ENCODE measurements around the gene MRPS34.
"Not testable (repeated sequence)": the region's sequence is repeated elsewhere in the genome, so short reads cannot be mapped to it uniquely, and the experiment has no call there.

MRPS34 gene

DNA sequence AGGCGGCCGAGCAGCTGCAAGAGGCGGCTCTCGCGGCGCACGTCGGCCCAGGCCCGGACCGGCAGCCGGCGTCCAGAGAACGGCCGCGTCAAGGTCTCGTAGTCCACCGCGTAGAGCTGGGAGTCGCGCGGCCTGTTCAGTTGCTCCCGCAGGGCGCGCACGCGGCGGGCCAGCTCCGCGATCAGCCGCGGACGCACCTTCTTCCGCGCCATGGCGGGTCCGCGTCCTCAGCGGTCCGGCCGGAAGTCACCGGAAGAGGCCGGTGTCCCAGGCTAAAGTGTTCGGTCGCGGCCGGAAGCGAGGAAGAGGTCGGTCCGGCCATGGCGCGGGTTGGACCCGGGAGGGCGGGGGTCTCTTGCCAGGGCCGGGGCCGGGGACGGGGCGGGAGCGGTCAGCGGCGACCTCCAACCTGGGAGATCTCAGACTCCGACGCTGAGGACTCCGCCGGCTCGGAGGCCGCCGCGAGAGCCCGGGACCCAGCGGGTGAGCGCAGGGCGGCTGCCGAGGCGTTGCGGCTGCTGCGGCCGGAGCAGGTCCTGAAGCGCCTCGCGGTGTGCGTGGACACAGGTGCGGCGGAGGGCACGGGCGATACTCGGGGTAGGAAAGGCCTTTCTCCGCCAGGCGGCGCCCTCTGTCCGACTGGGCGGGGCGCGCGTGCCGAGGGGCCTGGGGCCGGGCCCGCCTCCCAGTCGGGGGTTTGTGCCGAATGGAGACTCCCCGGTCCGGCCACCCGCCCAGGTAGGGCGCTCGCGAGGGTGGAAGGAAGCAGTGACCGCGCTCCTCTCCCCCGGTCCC is at the start of gene MRPS34:
Gene MRPS34 (minus strand): TSS at position 227 of the 795 bp plus-strand sequence. CDS start 15 bp downstream, at position 212.
- peak; percentile 85 for DNase-seq

DNA sequence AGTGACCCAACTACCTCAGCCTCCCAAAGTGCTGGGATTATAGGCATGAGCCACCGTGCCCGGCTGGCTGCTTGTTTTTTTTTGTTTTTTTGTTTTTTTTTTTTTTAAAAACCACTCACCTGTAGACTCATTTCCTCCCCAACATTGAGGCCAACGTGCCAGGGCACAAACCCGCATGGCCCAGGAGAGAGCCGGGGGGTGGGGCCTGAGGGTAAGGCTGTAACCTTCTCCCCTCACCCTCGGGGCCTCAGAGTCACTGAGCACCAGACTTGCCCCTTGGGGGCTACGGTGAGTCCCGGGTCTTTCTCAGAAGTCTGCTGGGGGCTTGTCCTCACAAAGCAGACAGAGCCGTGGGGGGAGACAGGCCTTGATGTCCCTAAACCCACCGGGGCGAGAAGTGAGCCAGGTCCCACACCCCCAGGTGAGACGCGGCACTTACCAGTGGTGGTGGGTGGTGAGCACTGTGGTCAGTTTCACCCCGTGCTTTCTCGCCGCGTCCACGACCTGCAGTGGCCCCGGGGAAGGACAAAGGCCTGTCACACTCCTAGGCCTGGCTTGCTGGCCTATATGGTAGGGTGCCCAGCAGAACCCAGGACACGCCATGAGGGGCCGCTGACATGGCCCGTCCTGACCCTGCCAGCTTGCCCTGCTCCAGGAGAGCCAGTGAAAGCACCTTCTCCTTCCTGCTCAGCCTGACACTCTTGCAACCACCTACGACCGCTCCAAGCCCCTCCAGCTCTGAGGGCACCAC is 49.1 kb upstream of the MRPS34 start:
- no peak for DNase-seq

DNA sequence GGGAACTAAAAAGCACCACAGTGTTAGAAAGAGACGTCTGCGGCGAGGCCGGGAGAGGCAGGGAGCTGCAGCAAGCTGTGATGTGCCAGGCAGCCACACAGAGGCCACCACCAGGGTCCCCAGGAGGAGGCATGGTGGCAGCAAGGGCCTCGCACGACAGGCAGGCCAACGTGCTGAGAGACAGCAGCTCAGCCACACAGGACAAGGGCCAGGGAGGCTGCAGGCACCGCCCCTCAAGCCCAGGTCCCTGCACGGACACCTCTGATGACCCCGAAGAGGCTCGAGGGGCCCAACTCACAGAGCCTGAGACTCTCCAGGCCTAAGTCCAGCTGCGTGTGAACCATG is 48.0 kb upstream of the MRPS34 start:
- DNase-seq: no peak

DNA sequence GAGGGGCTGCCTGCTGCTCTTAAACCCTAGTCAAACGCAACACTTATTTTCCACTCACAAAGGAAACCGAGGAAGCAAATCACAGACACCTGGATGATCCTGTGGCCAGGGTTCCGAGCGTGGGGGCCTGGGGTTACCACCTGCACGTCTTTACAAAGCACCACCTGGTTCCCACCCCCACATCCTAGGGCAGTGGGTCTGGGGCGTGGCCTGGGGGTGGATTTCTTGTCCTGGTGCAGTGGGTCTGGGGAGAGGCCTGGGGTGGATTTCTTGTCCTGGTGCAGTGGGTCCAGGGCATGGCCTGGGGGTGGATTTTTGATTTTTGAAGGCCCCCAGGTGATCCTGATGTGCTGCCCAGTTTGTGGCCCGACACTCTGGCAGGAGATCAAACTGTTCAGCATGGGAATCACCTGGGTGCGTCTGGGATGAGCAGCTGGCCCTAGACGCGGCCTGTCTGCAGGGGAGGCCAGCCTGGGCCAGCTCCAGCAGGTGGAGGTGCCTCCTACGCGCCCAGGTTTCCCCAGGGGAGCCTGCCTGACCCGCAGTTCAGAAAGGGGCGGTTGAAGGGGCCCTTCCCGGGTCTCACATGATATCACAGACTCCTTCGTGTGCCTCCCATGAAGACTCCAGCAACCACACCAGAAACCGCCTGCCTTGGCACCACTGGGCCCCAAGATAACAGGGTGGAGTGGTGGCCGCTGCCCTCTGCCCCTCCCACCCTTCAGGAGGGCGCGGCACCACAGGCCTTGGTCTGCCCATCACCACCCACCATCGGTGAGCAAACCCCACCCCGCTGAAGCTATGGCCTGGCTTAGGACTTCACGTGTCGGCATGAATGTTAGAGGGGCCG is 47.4 kb upstream of the MRPS34 start:
- DNase-seq: no peak

- DNase-seq: no peak
Observed at GRCh38 chr16:1819611-1820010, 46.7 kb upstream of the MRPS34 start.

GRCh38 chr16:1818873-1819525 is 46.1 kb upstream of the MRPS34 start:
- DNase-seq: no peak

DNA sequence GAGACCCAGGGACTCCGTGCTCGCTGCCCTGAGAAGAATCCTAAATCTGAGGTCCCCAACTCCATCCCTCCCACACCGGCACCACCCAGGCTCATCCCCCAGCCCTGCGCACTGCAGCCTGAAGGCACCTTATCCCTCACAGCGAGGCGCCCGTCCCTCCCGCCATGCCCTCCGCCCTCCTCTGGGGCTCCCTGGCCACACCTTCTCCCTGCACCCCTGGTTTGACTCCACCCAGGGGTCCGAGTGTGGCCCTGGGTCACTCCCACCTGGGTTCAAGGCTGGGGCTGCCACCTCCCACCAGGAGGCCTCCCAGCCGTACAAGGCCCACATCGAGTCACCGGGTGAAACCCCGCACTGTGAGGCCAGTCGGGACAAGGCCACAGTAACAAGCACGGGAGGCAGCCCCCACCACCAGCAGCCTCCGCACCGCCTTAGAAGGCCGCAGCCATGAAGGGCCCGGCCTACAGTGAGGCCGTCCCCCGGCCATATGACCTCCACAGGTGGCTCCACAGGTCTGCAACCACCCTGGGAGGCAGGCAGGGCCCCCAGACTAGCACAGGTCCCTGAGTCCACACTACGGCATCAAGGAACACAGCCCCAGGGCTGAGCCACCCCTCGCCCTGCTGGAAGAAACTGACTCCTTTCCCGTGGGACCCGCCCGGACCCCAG is 45.4 kb upstream of the MRPS34 start:
- DNase-seq: no peak

DNA sequence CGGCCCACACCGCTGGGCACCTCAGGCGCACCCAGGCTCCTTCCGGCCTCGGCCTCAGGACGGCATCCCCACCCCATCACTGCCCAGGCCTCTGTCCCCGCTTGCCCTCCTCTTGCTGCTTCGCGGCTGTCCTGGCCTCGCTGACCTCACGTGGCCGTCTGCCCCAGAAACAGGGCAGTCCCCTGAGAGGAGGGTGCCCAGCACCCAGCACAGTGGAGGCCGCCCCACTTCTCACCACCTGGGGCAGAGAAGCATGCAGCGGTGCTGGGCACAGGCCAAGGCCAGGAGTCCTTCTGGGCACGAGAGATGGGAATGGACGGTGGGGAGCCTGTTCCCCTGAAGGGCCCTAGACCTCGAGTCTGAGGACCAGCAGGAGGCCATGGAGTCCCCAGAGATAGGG is 44.8 kb upstream of the MRPS34 start:
- DNase-seq: no peak

GRCh38 chr16:1817276-1817589 is 44.3 kb upstream of the MRPS34 start:
- no peak for DNase-seq

- DNase-seq: no peak
Observed at GRCh38 chr16:1816396-1817275, 43.7 kb upstream of the MRPS34 start.

GRCh38 chr16:1815461-1815860 is 42.5 kb upstream of the MRPS34 start:
- DNase-seq: no peak

GRCh38 chr16:1812732-1813163 is 39.8 kb upstream of the MRPS34 start:
- peak; percentile 60 for DNase-seq

- no peak for DNase-seq
Observed at GRCh38 chr16:1810536-1810935, 37.6 kb upstream of the MRPS34 start.

DNA sequence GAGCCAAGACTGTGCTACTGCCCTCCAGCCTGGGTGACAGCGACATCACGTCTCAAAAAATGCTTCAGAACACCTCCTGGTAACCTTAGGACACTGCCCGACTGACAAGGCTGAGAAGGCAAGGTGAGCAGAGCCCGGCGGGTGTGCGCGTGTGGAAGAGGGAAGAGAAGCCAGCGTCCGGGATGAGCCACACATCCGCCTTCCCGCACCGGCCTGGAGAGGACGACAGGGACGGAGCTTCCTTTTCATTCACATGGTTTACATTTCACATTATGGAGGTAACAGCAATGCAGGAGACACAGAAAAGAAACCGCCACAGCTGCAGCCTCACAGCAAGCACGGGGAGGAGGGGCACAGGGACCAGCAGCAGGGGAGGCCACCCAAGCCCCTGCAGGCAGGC is 37.2 kb upstream of the MRPS34 start:
- DNase-seq: no peak

GRCh38 chr16:1809281-1809801 is 36.4 kb upstream of the MRPS34 start:
- DNase-seq: no peak

DNA sequence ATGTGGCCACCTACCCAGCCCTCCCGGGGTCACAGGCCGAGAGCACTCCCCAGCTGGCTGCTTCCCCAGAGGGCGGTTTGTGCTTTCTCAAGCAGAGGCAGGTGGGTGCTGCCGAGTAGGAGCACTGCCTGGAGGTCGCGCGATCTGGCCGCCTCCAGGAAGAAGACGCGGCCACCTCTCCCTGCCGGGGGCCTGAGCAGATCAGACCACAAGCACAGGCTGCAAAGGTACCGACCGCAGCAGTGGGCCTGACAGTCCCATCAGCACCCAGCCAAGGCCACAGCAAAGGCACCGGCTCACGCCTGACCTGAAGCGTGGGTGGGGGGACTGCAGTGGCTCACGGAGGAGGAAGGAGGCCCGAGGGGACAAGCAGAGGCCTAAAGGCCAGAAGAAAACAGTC is 35.8 kb upstream of the MRPS34 start:
- no peak for DNase-seq

DNA sequence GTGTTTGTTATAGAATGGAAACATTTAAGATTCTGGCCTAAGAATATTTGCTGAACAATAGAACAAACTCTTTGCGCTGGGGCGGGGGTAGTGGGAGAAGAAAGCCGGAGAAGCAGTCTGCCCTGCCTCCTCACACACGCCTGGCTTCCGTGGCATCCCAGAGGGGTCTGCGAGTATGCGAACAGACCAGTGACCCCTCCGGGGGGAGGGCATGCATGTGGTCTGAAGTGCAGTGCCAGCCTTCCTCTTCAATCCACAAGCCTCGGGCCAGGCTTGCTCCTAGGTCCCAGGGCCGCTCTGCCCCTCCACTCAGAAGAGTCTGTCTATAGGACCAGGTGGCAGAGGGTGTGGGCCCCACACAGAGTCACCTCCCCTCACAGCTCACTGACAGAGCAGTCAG is 34.7 kb upstream of the MRPS34 start:
- DNase-seq: no peak

DNA sequence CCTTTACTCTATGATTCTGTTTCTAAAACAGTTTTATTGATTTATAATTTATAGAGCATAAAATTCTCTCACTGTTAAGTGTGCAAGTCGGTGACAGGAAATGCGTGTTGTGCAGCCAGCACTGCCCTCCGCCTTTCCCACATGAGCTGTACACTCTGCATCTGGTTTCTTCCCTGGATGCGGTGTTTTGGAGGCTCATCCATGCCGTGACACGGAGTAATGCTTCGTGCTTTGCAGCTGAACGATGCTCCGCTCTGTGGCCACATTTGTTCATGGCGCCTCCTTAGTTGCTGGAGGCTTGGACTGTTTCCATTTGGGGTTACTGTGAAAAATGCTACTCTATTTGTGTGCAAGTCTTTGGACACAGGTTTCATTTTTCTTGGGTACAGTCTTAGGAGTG is 27.8 kb upstream of the MRPS34 start:
- DNase-seq: no peak

- DNase-seq: not testable (repeated sequence)
Observed at GRCh38 chr16:1799263-1799662, 26.3 kb upstream of the MRPS34 start.

DNA sequence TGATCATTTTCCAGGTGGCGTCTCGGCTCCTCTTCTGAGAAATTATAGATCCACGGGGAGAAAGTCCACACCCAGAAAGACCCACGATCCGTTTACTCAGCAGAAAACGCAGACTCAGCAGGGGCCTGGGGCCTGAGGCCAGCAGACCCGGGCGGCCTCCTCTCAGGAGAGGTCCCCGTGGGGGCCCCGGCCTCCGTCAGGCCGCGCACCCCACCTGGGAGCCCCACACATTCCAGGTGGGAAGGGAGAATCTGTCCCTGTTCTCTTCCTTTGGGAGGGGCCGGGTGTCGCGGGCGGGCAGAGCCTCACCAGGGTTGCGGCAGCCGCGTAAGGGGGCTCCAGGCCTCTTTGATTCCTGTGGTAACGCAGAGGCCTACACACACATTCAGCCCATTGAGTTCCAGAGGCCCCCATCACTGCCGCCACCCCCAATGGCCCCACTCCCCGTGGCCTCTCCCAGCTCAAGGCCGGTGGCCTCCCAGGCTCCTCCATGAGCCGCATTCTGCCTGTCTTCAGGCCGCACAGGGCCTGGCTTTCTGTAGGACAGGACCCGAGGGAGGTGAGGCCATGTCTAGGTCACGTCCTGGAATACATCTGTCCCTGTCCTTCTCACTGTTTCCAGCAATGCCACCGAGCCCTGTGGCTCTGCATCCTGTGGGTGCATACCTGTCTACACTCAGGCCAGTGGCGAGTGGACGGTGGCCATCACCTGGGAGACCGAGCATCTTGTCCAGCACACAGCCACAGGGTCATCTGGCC is 22.2 kb upstream of the MRPS34 start:
- DNase-seq: no peak

Data from inflammatory macrophage treated with lipopolysaccharide for 4 hours (primary cell).